Left colon (tissue), 2 donors: ENCODE data around the gene AGRN. TPM values are rescaled to one million over a fixed set of nuclear protein-coding genes. Genes with fewer than 3 reads are reported as not detected.
A peak's percentile ranks its signal among the peaks of the same experiment; 100 is the strongest.
"Not testable (repeated sequence)": the region's sequence is repeated elsewhere in the genome, so short reads cannot be mapped to it uniquely, and the experiment has no call there.

Source experiments
- ATAC-seq: fragments of 200-7000 bp; cut with Tn5 transposase; one replicate; pipeline ENCODE4 v1.9.1; 2020; ENCODE audit warnings: mild to moderate bottlenecking, moderate library complexity
- DNase-seq, 2 donors: peaks; one replicate each; pipeline ENCODE4 v3.0.0-alpha.2; 2020
- intact Hi-C, 2 donors: fragments of 100-400 bp; cut with DNase I in 1 of 2; cut with micrococcal nuclease in 1 of 2; formaldehyde crosslinking; loops; one replicate each; pipeline versions ENCODE4 v1.11.2 to v1.14.0; 2022; cut with DNase I, micrococcal nuclease
- total RNA-seq, 2 donors: library from RNA; stranded (reverse); fragmentation: NEBNext Ultra II Directional; extraction: Animal tissue kit (Norgen Biotek cat#: 25700); gene quantifications; one replicate each; pipeline ENCODE4 v1.2.1, GENCODE V29; 2021
- donor health status: DM: no; HTN: no; CAD: no.
- donor health status: DM: yes; HTN: yes; CAD: no.

The AGRN gene
- total RNA-seq, 2 donors from 2014 or later: 54.0 to 59.5 TPM

DNA sequence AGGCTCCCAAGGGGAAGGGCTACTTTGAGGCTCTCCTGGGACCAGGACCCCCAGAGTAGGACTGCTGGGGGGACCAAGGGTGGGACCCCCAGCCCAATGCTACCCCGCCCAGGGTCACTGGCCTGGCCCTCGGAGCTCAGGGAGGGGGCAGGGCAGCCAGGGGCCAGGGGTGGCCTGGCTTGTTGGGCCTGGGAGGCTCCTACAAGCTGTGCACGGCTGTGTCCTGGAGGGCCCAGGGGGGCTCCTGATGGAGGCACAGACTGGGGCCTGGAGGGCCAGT is 22.3 kb upstream of the AGRN start:
- ATAC-seq (no peak), DNase-seq (no peak)
- intact Hi-C loops: no loop called here

DNA sequence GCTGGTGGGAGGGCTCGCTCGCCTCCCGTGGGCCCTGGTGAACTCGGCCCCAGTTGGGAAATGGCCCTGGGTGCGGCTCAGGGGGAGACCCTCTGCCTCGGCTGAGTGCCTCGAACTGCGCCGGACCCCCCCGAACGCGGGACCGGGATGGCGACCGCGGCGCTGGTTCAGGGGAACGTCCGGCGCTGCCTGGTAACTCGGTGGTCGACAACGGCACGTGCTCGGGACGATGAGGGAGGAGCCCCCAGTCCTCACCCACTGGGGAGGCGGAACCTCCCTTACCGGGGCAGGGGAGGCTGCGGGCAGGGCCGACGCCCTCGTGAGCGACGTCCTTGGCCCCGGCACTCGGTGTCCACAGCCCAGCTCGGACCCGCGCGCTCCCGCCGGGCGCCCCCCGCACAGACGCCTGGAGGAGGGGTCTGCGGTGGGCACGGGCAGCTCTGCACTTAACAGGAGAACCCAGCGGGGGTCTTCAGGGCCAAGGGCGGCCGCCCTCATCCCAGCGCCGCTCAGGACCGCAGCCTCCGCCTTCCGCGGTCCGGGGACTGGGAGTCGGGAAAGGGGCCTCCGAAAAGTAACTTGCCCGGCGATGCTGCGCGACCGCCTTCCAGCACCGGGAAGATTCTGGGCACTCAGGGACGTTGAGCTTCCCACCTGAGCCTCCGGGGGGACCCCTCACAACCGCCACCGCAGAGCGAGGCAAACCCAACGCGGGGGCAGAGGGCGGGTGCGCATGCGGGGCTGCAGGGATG is 21.8 kb upstream of the AGRN start:
- no peak for ATAC-seq
- peak in 1 of 2 donors; percentile 31 for DNase-seq
- intact Hi-C loops: no loop called here

DNA sequence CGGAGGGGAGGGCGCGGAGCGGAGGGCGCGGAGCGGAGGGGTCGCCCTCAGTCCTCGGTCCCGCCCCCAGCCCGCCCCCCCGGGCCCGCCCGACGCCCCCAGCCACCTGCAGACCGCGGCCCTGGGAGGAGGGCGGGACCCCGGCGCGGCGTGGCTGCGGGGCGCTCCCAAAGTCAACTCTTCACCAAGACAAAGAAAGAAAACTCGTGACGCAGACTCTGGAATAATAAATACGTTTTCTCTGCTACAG is 21.2 kb upstream of the AGRN start:
- no peak for ATAC-seq
- intact Hi-C loops: no loop called here
- DNase-seq: no peak

DNA sequence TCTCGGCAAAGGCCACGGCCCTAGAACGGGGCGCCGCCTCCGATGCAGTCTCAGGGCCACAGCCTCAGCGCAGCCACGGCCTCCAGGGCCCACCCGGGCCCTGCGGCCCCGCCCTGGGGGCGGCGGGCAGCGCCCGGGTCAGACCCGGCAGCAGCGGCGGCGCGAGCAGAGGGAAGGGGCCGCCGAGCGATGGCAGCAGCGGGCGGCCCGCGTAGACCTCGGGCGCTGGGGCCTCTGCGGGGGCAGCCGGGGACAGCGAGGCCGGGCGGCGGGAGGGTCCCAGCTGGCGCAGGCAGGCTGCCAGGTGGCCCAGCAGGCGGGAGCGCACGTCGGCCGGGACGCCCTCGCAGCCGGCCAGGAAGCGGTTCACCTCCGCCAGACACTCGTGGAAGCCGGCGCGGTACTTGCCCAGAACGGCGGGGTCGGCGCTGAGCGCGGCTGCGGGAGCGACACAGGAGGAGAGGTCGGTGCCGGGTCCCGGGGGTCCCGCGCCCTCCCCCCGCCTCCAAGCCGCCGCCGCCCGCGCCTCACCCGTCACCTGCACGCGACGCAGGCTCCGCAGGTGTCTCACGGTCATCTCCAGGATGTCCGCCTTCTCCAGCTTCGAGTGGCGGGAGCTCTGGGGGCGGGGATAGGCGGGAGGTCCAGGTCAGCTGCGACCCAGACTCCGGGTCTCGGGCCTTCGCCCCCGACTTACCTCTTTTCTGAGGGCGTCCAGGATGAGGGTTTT is 20.8 kb upstream of the AGRN start:
- DNase-seq (peak in 1 of 2 donors; percentile 45), ATAC-seq (peak; percentile 16)
- intact Hi-C loops: no loop called here

GRCh38 chr1:999725-1000356 is 20.1 kb upstream of the AGRN start, which contains the start of gene HES4:
Gene HES4 (minus strand): TSS chr1:1000097. CDS start chr1:999973, 124 bp downstream.
- intact Hi-C loops: no loop called here
- DNase-seq (peak; percentile 92 to 94), ATAC-seq (peak; percentile 80)

- DNase-seq: peak; percentile 77 to 79
- intact Hi-C loops: no loop called here
These were observed 19.4 kb upstream of the AGRN start for GRCh38 chr1:1000357-1001056.

GRCh38 chr1:1001057-1001783 is 18.7 kb upstream of the AGRN start:
- intact Hi-C loops: no loop called here
- DNase-seq (peak in 1 of 2 donors; percentile 38), ATAC-seq (no peak)

More at GRCh38 chr1:1000357-1001056, 19.4 kb upstream of the AGRN start:
- peak; percentile 30 for ATAC-seq

DNA sequence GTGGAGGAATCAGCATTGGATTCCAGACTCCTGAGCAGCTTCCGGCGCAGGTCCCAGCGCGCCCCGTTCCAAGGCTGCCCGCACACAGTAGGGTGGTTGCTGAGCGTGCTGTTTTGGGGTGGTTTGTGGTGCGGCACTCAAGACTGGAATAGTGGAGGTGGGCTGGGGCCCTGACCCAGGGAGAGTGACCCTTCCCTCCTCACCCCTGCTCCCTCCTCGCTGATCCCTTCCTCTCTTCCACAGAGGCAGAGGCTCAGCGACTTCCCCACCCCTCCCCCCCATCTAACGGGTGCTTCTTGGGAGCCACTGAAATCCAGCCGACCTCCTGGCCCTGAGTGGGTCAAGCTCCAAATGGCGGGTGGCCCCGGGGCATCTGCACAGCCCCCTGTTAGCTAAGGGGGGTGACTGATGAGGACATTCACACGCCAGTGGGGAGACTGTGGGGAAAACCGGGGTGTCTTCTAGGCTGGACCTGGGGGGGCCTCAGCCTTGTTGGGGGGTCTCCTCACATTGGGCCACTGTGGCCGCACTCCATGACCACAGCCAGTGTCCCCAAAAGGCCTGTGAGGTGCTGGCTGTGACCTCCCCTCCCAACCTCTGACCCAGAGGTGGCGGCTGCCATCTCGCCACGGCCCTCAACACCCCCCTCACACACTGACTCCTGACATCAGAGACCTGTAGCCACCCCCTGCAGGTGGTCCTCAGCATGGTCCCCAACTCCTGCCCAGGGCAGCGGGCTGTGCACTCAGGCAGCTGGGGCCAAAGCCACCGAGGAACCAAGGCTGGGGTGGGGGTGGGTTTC is 16.1 kb upstream of the AGRN start:
- intact Hi-C loops: no loop called here
- DNase-seq (peak; percentile 9 to 24), ATAC-seq (no peak)

GRCh38 chr1:1004420-1004779 is 15.5 kb upstream of the AGRN start:
- ATAC-seq: no peak
- intact Hi-C loops: no loop called here
- peak; percentile 6 to 26 for DNase-seq

- DNase-seq (peak; percentile 51 to 55), ATAC-seq (peak; percentile 49)
- intact Hi-C loops: no loop called here
These were observed 14.9 kb upstream of the AGRN start for GRCh38 chr1:1004780-1005697.

GRCh38 chr1:1005774-1006304 is 14.1 kb upstream of the AGRN start:
- intact Hi-C loops: no loop called here
- peak; percentile 1 for ATAC-seq
- peak in 1 of 2 donors; percentile 28 for DNase-seq

DNA sequence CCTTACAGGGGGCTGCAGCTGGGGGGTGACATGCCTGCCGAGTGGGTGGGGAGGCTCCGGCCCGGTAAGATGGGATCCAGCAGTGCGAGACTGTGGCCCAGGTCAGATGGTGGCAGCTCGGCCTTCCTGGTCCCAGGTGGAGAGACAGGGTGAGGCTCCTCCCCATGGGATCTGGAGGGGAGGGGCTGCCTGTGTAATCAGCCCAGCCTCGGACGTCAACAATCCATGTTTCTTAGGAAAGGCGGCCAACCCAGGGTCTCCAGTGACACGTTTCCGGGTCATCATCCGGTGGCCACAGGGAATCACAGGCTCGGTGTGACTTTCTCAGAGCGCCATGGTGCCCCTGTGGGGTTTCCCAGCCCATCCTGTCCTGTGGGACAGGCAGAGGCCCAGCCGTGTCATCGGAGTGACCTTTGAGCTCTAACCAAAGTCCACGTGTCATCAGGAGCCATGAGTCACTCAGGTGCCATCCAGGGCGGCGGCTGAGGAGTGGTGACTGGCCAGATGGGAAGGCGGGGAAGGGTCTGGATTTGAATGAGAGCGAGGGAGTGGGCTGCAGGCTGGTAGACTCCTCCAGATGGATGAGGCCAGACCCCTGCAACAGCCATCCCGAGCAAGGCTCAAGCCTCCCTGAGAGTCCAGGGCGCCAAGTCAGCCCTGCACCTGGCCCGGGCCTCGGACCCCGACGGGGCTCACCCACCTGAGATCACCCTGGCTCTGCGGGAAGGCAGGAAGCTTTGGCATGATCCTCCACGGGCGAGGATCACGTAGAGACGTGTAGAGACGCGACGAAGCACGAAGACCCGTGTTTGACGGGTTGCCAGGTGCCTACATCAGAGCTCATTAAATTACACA is 13.4 kb upstream of the AGRN start:
- ATAC-seq: peak; percentile 86
- intact Hi-C loops: no loop called here
- peak; percentile 80 to 87 for DNase-seq

- DNase-seq, intact Hi-C loops, ATAC-seq: not testable (repeated sequence)
These were observed 9.8 kb upstream of the AGRN start for GRCh38 chr1:1010131-1010530.

GRCh38 chr1:1011396-1011949 is 8.4 kb upstream of the AGRN start:
- intact Hi-C loops: no loop called here
- ATAC-seq (no peak), DNase-seq (no peak)

GRCh38 chr1:1012736-1013104 is 7.2 kb upstream of the AGRN start:
- intact Hi-C loops: not testable (repeated sequence)
- DNase-seq (peak; percentile 12 to 19), ATAC-seq (peak; percentile 5)
